OCI-LY1 (cell line): ENCODE data around the gene COX6A1.
"Not testable (repeated sequence)": the region's sequence is repeated elsewhere in the genome, so short reads cannot be mapped to it uniquely, and the experiment has no call there.

ENCODE experiments used
- H2AFZ ChIP-seq: fragments of 200-600 bp; sonication (generic), shearing (Covaris generic); 2 replicates; pipeline ENCODE4 v1.6.0; 2014; ENCODE audit warnings: antibody characterized with exemption, mild to moderate bottlenecking, low read length
- H3F3A ChIP-seq: fragments of 200-600 bp; sonication (generic), shearing (Covaris generic); 2 replicates; pipeline ENCODE4 v1.6.0; 2014; ENCODE audit warnings: mild to moderate bottlenecking, antibody characterized with exemption, low read length, moderate library complexity; ENCODE audit not compliant: insufficient read depth
- H3K27ac ChIP-seq: fragments of 200-600 bp; sonication (generic); 2 replicates; pipeline ENCODE4 v1.5.1; 2014; ENCODE audit warnings: low read length, mixed run types, mild to moderate bottlenecking, low read depth; ENCODE audit not compliant: poor library complexity, severe bottlenecking
- H3K27me3 ChIP-seq: fragments of 200-600 bp; sonication (generic); 2 replicates; pipeline ENCODE4 v1.6.0; 2014; ENCODE audit warnings: antibody characterized with exemption, mild to moderate bottlenecking, low read length, moderate library complexity; ENCODE audit not compliant: insufficient read depth
- H3K36me3 ChIP-seq: fragments of 200-600 bp; sonication (generic); 2 replicates; pipeline ENCODE4 v1.6.1; 2014; ENCODE audit warnings: mild to moderate bottlenecking, antibody characterized with exemption, low read length, moderate library complexity, mixed read lengths; ENCODE audit not compliant: insufficient read depth
- H3K4me1 ChIP-seq: fragments of 200-600 bp; sonication (generic); 2 replicates; pipeline ENCODE4 v1.5.1; 2014; ENCODE audit warnings: mild to moderate bottlenecking, low read length, moderate library complexity; ENCODE audit not compliant: insufficient read depth, severe bottlenecking
- H3K4me2 ChIP-seq: fragments of 200-600 bp; sonication (generic), shearing (Covaris generic); 2 replicates; pipeline ENCODE4 v1.6.1; 2014; ENCODE audit warnings: low read length
- H3K4me3 ChIP-seq: fragments of 200-600 bp; sonication (generic); 2 replicates; pipeline ENCODE4 v1.5.1; 2014; ENCODE audit warnings: low read length, low read depth, mild to moderate bottlenecking, mixed read lengths; ENCODE audit not compliant: poor library complexity, severe bottlenecking
- H3K79me2 ChIP-seq: fragments of 200-600 bp; shearing (Covaris generic); 2 replicates; pipeline ENCODE4 v1.6.1; 2016; ENCODE audit warnings: mixed run types, low read length, mixed read lengths; ENCODE audit not compliant: insufficient read depth
- H3K9ac ChIP-seq: fragments of 200-600 bp; sonication (generic), shearing (Covaris generic); 2 replicates; pipeline ENCODE4 v1.6.1; 2014; ENCODE audit warnings: mild to moderate bottlenecking, low read length, mixed read lengths
- H3K9me2 ChIP-seq: fragments of 200-600 bp; sonication (generic), shearing (Covaris generic); 2 replicates; pipeline ENCODE4 v1.6.1; 2014; ENCODE audit warnings: low read depth, mild to moderate bottlenecking, low read length, mixed read lengths
- H3K9me3 ChIP-seq: fragments of 200-600 bp; shearing (Covaris generic); 2 replicates; pipeline ENCODE4 v1.6.1; 2014; ENCODE audit warnings: low read length, mixed read lengths
- H4K20me1 ChIP-seq: fragments of 200-600 bp; sonication (generic), shearing (Covaris generic); 2 replicates; pipeline ENCODE4 v1.6.0; 2016; ENCODE audit warnings: mild to moderate bottlenecking, low read length; ENCODE audit not compliant: insufficient read depth
- EZH2 ChIP-seq: fragments of 200-600 bp; sonication (generic), shearing (Covaris generic); IDR thresholded peaks from 2 replicates; pipeline ENCODE4 v1.8.0; 2017; ENCODE audit warnings: borderline replicate concordance, mixed run types, mild to moderate bottlenecking, antibody characterized with exemption, low read length, moderate library complexity, mixed read lengths
- TF ChIP-seq, protein P1 (sequence below): fragments of 200-600 bp; sonication (generic), shearing (Covaris generic); IDR thresholded peaks from 2 replicates; pipeline ENCODE4 v1.5.1; 2017; ENCODE audit warnings: mild to moderate bottlenecking, antibody characterized with exemption, low read length, moderate library complexity, mixed read lengths

COX6A1 gene

DNA sequence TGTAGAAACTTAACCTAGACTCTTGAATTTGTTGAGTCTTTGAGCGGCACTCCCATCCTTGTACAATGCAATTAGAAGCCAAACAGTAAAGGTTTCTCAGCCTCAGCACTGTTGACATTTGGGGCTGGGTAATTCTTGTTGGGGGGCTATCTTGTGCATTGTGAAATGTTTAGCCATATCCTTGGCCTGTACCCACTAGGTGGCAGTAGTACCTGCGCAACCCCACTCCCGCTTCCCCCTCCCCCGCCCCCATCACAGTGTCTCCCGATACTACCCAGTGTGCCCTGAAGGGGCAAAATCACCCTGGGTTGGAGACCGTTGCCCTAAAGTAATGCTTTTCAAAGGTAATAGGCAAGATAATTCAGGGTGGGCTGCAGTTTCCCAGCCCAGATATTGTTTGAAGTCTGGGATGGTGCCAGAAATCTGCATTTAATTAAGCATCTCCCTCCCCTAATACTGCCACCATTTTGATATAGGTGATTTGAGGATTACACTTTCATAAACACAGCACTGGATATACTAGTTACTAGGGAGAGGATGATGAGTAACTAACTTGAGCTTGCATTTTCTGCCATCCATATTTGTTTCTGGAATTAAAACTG is 1.8 kb downstream of the COX6A1 start:
- Histone ChIP-seq H3K27ac (peak overlapping the region; percentile 15), H2AFZ (no peak overlapping the region), H3K27me3 (no peaks in the 10 kb centered on the region), H3K9ac (peak overlapping the region; percentile 52; the same call in 1 of the 2 replicates), H3F3A (no peaks in the 10 kb centered on the region; the same call in 1 of the 2 replicates), H3K4me3 (peak overlapping the region; percentile 87), H3K4me1 (peaks cover 35% of the 10 kb centered on the region), H3K4me2 (peak overlapping the region; percentile 88), H3K79me2 (peaks cover 20% of the 10 kb centered on the region), H4K20me1 (no peaks in the 10 kb centered on the region), H3K9me2 (no peaks in the 10 kb centered on the region), H3K36me3 (peaks cover 41% of the 10 kb centered on the region), H3K9me3 (no peaks in the 10 kb centered on the region)
- TF ChIP-seq EZH2 = no peak
- TF ChIP-seq, protein P1, sequence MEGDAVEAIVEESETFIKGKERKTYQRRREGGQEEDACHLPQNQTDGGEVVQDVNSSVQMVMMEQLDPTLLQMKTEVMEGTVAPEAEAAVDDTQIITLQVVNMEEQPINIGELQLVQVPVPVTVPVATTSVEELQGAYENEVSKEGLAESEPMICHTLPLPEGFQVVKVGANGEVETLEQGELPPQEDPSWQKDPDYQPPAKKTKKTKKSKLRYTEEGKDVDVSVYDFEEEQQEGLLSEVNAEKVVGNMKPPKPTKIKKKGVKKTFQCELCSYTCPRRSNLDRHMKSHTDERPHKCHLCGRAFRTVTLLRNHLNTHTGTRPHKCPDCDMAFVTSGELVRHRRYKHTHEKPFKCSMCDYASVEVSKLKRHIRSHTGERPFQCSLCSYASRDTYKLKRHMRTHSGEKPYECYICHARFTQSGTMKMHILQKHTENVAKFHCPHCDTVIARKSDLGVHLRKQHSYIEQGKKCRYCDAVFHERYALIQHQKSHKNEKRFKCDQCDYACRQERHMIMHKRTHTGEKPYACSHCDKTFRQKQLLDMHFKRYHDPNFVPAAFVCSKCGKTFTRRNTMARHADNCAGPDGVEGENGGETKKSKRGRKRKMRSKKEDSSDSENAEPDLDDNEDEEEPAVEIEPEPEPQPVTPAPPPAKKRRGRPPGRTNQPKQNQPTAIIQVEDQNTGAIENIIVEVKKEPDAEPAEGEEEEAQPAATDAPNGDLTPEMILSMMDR = peak; percentile 79

DNA sequence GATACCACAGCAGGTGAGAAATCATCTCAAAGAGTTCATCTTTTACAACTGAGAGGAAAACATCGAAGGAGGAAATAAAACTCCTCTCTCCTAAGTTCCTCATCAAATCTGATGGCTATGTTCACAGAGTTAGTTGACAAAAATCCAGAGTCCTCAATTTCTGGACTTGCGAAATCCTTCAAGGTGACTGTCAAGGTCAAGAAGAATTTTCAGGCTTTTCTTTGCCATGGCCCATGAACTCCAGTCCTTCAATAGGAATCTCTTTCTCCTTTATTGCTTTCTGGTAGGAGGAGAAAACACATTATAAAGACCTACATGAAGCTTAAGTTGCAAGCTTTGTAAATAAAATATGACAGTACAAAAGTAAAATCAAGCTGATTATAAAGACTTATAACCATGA is 6.8 kb downstream of the COX6A1 start:
- H3K9ac ChIP-seq = no peak overlapping the region
- H3K4me1 ChIP-seq = peaks cover 39% of the 10 kb centered on the region
- H4K20me1 ChIP-seq = no peaks in the 10 kb centered on the region
- no peak overlapping the region for H2AFZ ChIP-seq
- H3F3A ChIP-seq = no peaks in the 10 kb centered on the region; the same call in 1 of the 2 replicates
- H3K27me3 ChIP-seq = no peaks in the 10 kb centered on the region
- peak overlapping the region; percentile 44 for H3K27ac ChIP-seq
- H3K36me3 ChIP-seq = peaks cover 50% of the 10 kb centered on the region
- peak overlapping the region; percentile 99 for H3K4me3 ChIP-seq
- peaks cover 34% of the 10 kb centered on the region for H3K79me2 ChIP-seq
- no peaks in the 10 kb centered on the region for H3K9me3 ChIP-seq
- no peaks in the 10 kb centered on the region for H3K9me2 ChIP-seq
- peak overlapping the region; percentile 67 for H3K4me2 ChIP-seq
- TF ChIP-seq, protein P1 = no peak
- no peak for TF ChIP-seq EZH2

DNA sequence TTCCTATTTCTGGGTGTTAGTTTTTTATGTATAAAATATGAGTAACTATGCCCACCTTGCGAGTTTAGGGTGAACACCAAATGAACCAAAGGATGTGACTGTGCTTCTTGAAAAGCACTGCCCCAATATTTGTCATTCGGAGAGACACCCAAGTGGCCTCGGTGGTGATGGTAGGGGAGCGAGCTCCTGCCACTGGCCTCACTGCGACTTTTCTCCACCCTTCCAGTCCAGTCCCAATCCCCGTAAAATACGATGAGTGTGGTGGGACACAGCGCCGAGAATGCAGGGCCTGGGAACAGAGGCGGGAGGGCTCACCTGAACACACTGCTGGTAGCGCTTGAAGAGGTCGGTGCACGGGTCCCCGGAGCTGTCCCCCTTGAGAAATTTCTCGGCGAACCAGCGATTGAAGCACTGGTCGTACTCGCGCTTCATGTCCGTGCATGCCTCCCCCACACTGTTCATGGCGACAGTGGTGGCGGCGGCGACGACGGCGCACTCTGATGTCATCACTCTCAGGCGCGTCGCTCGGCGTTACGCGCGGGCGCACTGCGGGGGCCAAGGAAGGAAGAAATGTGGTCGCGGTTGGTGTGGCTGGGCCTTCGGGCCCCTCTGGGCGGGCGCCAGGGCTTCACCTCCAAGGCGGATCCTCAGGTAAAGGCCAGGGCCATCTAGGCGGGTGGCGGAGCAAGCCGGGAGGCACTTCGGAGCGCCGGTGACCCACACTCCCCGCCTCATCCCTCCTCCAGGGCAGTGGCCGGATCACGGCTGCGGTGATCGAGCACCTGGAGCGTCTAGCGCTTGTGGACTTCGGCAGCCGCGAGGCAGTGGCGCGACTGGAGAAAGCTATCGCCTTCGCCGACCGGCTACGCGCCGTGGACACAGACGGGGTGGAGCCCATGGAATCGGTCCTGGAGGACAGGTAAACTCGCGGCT is 8.3 kb downstream of the COX6A1 start, which contains the start of the genes GATC and TRIAP1:
Gene GATC, plus strand, starts transcription at position 534 of the 933 bp plus-strand sequence. Its CDS starts 37 bp downstream, at position 571.
Gene TRIAP1, minus strand, starts transcription at position 474 of the 933 bp plus-strand sequence. Its CDS starts 12 bp downstream, at position 462.
- Histone ChIP-seq H3K36me3 (peaks cover 46% of the 10 kb centered on the region), H3K4me3 (peak within 1 kb of the TSS; percentile 99), H3K9me3 (no peaks in the 10 kb centered on the region), H4K20me1 (no peaks in the 10 kb centered on the region), H3F3A (no peaks in the 10 kb centered on the region; the same call in 1 of the 2 replicates), H3K27me3 (no peaks in the 10 kb centered on the region), H3K4me2 (peak within 1 kb of the TSS; percentile 67), H3K27ac (peak within 1 kb of the TSS; percentile 71), H3K9me2 (no peaks in the 10 kb centered on the region), H3K4me1 (peaks cover 31% of the 10 kb centered on the region), H3K9ac (peak within 1 kb of the TSS; percentile 99), H2AFZ (no peak within 1 kb of the TSS), H3K79me2 (peaks cover 29% of the 10 kb centered on the region)
- no peak for TF ChIP-seq EZH2
- TF ChIP-seq, protein P1 = no peak

DNA sequence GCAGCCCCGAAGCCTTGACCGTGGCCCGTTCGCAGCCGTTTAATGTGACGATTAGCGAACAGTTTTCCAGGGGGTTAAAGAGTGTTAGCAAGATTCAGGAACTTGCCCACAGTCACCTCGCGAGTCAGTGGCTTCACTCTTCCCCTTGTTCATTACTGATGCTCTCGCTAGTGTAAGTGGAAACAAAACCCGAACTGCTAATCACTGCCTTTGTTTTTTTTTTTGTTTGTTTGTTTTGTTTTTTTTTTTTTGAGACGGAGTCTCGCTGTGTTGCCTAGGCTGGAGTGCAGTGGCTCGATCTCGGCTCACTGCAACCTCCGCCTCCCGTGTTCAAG is 8.9 kb downstream of the COX6A1 start:
- not testable (repeated sequence) for H3K9me2 ChIP-seq

More for the DNA sequence above, 8.9 kb downstream of the COX6A1 start:
- peak overlapping the region; percentile 71 for H3K27ac ChIP-seq
- peak overlapping the region; percentile 99 for H3K4me3 ChIP-seq
- peaks cover 29% of the 10 kb centered on the region for H3K79me2 ChIP-seq
- not testable (repeated sequence) for H4K20me1 ChIP-seq, H3K9me3 ChIP-seq, H3F3A ChIP-seq, H2AFZ ChIP-seq, H3K27me3 ChIP-seq
- peaks cover 31% of the 10 kb centered on the region for H3K4me1 ChIP-seq
- peak overlapping the region; percentile 67 for H3K4me2 ChIP-seq
- peaks cover 44% of the 10 kb centered on the region for H3K36me3 ChIP-seq
- H3K9ac ChIP-seq = peak overlapping the region; percentile 99
